GM12801 (cell line): ENCODE data around the gene VPS51.

Source experiments
- TF ChIP-seq, protein P1 (sequence below): IDR thresholded peaks from one replicate; pipeline ENCODE4 v1.5.1; 2011; ENCODE audit warnings: control low read depth; ENCODE audit not compliant: insufficient read length; ENCODE audit errors: extremely low read depth

Gene VPS51

GRCh38 chr11:65077451-65077850, 18.6 kb upstream of the VPS51 start:
- TF ChIP-seq, protein P1, sequence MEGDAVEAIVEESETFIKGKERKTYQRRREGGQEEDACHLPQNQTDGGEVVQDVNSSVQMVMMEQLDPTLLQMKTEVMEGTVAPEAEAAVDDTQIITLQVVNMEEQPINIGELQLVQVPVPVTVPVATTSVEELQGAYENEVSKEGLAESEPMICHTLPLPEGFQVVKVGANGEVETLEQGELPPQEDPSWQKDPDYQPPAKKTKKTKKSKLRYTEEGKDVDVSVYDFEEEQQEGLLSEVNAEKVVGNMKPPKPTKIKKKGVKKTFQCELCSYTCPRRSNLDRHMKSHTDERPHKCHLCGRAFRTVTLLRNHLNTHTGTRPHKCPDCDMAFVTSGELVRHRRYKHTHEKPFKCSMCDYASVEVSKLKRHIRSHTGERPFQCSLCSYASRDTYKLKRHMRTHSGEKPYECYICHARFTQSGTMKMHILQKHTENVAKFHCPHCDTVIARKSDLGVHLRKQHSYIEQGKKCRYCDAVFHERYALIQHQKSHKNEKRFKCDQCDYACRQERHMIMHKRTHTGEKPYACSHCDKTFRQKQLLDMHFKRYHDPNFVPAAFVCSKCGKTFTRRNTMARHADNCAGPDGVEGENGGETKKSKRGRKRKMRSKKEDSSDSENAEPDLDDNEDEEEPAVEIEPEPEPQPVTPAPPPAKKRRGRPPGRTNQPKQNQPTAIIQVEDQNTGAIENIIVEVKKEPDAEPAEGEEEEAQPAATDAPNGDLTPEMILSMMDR, result no peak

- TF ChIP-seq, protein P1, result no peak
Measured at GRCh38 chr11:65078151-65078550, 17.9 kb upstream of the VPS51 start.

GRCh38 chr11:65078786-65079342, 17.1 kb upstream of the VPS51 start:
- TF ChIP-seq, protein P1, result no peak

DNA sequence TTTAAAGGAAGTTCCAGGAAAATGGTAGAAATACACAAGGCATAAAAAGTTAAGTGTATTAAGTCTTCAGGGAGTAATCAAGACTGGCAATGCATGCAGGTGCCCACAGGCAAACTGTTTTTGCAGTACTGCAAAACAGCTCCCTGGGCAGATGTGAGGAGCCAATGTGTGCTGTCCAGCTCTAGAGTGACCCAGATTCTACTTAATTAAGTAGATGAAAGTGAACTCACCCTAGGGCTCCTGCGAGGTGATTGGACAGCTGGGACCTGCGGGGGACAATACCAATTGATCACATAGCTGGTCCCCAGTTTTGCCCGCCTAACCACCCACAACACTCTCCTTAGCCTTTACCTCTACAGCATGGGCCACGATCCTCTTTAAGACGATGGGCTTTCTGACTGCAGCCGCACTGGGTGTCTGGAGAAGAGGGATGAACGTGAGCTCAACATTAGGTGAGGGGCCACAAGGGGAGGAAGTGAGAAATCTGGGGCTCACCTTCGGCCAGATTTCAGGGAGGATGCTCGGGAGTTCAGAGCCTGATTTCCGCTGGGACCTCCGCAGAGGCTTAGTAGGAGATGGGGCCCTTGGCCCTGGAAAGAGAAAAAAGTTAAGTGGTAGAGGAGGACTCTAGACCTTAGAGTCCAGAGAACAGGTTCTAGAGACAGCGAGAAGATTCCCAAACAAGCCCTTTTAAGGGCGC, 12.7 kb upstream of the VPS51 start:
- TF ChIP-seq, protein P1, result no peak

DNA sequence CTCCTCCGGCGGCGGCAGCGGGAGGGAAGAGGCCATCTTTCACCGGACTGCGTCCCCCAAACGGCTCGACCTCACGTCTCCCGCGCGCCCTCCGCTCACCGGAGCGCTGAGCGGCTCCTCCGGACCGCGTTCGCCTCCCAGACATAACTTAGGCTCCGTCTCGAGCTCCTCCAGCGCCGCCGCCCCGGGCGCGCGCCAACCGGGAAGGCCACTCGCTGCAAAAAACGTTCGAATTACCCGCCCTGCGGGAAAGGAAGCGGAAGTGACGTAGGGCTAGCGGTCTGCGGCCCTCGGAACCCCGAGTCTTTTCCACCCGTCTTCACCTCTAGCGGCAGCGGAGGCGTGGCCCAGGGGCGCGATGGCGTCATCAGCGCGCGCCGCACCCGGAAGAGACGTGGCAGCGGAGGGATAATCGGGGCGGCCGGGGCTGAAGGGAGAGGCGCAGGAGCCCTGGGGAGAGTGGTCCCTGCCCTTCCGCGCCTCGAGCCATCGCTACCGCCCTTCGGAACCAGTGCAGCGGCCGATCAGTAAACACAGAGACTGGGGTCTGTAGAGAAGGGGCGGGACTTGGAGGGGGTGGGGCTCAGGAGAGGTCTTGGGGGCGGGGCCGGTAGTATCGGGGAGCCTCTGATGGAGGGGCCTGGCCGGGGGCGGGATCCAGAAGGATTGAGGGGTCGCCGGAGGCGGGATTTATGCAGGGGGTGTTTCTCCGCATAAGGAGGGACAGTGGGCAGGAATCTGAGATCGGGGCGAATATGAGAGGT, 12.0 kb upstream of the VPS51 start, which contains the start of the genes CDCA5 and ZFPL1:
Gene CDCA5 (minus strand): TSS at position 207 of the 764 bp plus-strand sequence. CDS start 62 bp downstream, at position 145.
Gene ZFPL1 (plus strand): TSS at position 389 of the 764 bp plus-strand sequence. CDS start 477 bp downstream, outside the sequence.
- TF ChIP-seq, protein P1, result no peak

GRCh38 chr11:65084598-65085375, 11.2 kb upstream of the VPS51 start:
- TF ChIP-seq, protein P1, result no peak
